Measurements from ENCODE around the gene UGT1A3.

The UGT1A3 gene

GRCh38 chr2:233795735-233796171 lies 66.9 kb downstream of the UGT1A3 start:
- no peak for DNase-seq (ENCODE audit: low read depth in 2 of 2)

- no peak for DNase-seq (ENCODE audit: low read depth in 2 of 2)
These were observed 67.4 kb downstream of the UGT1A3 start for GRCh38 chr2:233796254-233796653.

DNA sequence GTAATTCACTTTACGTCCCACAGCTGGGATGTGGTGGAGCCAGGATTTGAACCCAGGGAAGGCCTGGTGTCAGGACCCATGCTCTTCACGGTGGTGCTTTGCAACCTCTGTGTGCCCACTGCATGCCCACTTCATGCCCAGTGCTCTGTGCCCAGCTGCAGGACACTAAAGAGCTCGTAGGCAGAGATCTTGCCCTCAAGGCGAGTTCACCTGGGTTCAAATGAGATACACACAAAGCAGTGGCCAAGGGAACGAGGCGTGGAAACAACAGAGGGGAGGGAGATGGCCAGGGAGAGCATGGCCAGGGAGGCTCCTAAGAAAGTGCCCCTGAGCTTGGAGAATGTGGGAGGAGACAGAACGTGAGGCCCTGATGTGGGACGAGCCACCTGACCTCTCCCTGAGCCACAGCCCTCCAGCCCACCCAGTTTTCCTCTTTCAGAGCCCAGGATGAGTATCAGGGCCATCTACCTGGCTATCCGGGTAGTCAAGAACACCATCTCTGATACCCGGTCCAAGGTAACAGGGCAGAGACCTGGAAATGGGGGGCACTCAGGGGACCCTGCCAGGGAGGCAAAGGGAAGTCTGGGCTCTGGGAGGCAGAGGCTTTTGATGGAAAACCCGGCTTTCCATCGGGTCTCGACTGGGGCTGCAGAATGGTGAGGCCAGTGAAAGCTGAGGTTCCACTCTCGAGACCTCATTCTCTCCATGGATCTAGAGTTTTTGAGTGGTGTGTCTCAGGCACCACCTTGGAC lies 69.7 kb downstream of the UGT1A3 start:
- no peak for DNase-seq (ENCODE audit: low read depth in 2 of 2)

DNA sequence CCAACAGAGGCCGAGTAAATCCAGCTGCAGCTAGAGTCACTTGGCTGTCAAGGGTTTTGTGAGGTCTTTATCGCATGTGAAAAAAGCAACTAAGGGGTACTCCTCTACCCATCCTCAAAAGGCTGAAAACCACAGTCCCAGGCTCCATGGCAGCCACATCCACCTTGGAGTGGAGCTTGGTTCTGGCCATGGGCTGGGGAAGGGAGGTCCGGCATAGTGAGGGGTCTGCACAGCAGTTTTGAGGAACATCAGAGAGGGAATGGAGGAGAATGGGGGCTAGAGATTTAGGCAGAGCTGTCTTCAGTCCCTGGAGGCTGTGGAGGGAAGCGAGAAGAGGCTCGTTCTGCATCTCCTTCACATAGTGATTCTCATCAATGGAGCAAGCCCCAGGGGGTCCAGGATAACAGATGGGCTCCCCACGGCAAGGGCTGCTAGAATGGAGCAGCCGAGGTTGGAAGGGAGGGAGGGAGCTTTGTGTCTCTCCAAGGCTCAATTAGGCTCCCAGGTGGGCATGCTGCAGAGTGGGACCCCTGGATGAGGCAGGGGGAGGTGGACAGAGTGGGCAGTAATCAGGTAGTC lies 70.3 kb downstream of the UGT1A3 start:
- no peak for DNase-seq (ENCODE audit: low read depth in 2 of 2)

DNA sequence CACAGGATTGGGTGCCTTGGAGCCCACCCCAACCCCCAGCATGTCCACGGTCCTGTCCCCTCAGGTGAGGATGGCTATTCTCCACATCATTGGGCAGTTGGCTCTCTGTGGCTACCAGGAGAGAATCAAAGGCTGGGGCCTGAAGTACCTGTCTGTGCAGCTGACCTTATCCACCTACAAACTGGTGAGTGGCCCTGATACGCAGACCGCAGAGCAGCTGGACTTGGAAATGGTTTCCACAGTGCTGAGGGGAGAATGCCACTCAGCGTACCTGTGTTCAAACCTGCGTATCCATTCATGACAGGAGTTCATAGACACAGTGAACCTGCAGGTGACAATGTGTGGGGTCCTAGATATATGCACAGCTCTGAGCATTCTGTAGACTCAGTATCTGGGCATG lies 70.9 kb downstream of the UGT1A3 start:
- DNase-seq (ENCODE audit: low read depth in 2 of 2) = no peak

DNA sequence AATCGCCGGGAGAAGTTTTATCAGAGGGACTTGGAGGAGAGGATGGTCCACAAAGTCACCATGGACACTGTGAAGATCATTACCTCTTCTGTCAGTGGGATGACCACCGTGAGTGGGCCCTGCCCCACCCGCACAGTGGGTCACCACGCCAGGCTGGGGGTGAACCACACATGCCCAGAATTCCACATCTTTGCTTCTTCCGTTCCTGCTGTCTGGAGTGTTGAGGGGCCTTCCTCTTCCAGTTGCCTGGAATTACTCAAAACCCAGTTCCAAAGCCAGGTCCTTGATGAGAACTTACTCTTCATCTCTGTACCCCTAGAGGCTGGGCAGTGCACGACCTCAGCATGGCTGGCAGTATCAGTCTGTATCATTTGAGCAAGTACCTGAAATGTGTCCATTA lies 71.4 kb downstream of the UGT1A3 start:
- DNase-seq (ENCODE audit: low read depth in 2 of 2) = no peak

DNA sequence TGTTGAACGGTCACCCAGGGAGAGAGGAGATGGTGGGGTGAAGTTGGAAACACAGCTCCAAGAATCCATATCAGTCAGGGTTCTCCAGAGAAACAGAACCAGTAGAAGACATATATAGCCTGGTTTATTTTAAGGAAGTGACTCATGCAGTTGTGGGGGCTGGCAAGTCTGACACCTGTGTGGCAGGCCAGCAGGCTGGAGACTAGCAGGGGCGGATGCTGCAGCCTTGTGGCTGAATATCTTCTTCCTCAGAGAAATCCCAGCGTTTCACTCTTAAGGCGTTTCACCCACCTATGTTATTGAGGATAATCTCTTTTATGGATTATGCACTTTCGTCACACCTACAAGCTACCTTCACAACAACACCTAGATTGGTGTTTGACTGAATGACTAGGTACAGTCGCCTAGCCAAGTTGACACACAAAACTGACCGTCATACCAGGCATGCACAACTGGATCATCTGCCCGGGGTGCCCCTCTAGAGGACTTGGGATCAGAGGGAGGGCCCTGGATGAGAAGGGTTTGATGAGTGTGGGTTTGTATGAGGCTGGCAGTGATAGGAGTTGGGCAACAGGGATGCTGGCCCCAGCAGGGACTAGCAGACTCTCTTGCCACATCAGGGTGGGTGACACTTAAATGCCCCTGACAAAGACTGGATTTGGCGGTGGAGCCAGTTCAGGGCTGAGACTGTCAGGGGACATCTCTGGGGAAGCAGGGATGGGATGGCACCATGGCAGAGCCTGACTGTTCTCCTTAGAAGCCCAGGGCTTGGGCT lies 72.7 kb downstream of the UGT1A3 start:
- DNase-seq (ENCODE audit: low read depth in 2 of 2) = no peak

GRCh38 chr2:233802132-233802815 lies 73.4 kb downstream of the UGT1A3 start:
- no peak for DNase-seq (ENCODE audit: low read depth in 2 of 2)

DNA sequence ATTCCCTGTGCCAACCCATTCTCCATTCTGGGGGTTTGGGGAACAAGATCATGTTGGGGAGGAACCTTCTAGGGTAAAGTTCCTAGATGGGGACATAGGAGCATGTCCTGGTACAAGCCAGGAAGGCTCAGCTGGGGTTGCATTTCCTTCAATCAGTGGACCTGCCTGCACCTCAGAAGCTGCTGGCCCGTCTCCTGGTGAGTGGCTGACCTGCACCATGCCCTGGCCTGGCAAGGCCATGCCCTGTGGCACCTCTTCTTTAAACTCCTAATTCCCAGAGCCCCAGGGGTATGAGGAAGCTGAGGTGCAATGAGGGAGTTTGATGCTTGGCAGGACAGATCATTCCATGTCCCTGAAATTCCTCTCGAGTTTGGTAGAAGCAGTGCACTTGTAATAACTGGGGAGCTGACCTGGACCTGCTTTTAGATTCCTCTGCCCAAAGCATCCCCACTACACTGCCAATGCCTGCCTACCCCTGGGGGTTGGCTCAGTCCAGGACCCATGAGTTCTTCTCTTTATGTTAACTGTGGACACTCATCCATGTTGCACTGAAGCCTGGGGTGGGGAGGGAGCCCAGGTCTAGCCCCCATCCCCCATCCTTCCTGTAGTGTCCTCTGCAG lies 74.6 kb downstream of the UGT1A3 start:
- no peak for DNase-seq (ENCODE audit: low read depth in 2 of 2)

GRCh38 chr2:233803994-233804393 lies 75.2 kb downstream of the UGT1A3 start:
- no peak for DNase-seq (ENCODE audit: low read depth in 2 of 2)

DNA sequence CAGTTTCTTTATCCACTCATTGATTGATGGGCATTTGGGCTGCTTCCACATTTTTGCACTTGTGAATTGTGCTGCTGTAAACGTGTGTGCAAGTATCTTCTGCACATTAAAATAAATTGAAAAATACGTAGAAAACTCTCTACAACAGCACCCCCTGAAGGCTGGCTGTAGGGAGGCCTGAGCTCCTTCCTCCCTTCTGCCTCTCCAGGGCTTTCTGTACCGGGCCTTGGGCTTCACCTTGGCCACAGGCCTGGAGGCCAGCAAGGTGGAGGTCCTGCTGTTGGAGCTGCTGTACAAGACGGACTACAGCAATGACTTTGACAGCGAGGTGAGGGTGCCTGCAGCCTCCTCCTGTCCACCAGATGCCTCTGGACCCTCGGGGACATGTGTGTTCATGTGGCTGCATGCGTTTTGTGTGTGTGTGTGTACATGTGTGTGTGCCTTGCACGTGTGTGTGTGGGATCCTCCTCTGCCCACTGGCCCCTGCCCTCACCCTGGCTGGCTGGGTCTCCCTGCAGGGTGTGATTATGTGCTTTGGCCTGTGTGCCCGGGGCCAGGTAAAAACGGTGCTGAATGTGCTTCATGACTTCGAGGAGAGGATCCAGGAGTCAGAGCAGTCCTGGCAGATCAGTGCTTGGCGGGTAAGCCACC lies 78.5 kb downstream of the UGT1A3 start:
- DNase-seq (ENCODE audit: low read depth in 2 of 2) = no peak

GRCh38 chr2:233807966-233808935 lies 79.4 kb downstream of the UGT1A3 start:
- no peak for DNase-seq (ENCODE audit: low read depth in 2 of 2)

DNA sequence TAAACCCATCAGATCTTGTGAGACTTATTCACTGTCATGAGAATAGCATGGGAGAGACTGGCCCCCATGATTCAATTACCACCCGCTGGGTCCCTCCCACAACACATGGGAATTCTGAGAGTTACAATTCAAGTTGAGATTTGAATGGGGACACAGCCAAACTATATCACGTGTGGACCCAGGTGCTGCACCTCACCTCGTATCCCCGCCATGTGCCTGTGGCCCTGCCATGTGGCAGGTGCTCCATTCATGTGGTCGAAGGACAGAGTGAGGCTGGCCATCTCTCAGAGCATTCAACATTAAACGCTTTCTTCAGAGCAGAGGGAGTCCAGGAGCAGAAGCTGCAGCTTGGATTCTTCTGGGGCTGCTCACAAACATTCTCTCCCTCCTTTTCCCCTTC lies 81.5 kb downstream of the UGT1A3 start:
- no peak for DNase-seq (ENCODE audit: low read depth in 2 of 2)

DNA sequence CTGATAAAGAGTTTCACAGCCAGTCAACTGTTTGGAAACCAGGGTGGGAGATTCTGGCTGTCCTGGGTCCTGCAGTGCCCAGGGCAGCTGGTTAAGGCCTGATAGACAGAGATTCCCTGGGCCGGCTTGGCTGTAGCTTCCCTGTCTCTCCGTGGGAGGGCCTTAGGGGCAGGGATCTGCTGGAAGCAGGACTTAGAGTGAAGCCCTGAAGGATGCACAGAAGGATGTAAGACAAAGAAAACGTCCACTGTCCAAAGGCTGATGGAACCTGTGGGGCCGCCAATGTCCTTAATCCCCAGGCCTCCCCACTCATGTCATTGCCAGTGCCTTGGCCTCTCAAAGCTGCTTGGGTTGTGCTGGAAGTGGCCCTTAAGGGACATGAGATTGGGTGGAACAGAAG lies 82.2 kb downstream of the UGT1A3 start:
- DNase-seq (ENCODE audit: low read depth in 2 of 2) = no peak

GRCh38 chr2:233811732-233812131 lies 82.9 kb downstream of the UGT1A3 start:
- no peak for DNase-seq (ENCODE audit: low read depth in 2 of 2)

DNA sequence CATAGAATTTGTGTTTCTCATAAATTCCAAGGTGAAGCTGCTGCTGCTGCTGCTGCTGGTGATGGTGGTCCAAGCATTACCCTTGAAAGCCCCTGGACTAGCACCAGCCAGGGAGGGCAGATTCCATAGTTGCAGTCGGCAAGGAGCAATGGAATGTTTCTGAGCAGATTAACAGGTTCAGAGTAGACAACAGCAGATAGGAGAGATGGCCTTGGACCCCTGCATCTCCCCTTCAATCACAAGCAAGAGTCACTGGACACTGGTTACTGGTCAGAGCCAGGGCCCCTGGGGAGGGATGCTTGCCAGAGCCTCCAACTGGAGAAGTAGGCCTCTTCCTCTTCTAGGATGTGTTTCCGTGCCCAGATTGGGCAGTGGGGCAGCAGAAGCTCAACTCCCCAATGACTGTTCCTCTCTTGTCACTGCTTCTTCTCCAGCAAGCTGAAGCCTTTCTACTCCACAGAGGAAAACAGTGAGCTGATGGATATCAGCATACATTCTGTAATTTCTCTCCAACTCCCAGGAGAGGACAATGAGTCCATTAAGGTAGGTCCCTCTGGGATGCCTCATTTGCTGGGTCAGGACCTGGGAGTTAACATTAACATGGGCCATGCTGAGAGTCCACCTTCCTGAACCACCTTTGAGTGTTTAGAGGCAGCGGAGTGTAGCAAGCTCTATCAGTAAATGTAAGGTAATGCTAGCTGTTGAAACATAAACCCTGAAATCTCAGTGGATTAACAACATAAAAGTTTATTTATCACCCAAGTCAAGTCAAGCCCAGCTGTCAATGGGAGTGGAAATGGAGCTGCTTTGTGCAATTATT lies 84.6 kb downstream of the UGT1A3 start:
- DNase-seq (ENCODE audit: low read depth in 2 of 2) = no peak

GRCh38 chr2:233814056-233814835 lies 85.4 kb downstream of the UGT1A3 start:
- no peak for DNase-seq (ENCODE audit: low read depth in 2 of 2)

DNA sequence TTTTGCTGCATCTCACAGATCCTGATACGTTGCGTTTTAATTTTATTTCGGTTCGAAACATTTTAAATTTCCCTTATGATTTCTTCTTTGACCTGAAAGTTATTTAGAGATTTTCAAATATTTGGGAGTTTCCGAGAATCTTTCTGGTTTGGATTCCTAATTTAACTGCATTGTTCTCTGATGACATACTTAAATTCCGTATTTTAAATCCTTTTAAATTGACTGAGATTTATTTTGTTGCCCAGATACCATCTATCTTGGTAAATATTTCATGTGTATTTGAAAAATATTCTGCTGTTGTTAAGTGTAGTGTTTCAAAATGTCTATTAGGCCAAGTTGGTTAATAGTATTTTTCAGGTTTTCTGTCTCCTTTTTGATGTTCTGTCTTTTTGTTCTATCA lies 87.0 kb downstream of the UGT1A3 start:
- DNase-seq (ENCODE audit: low read depth in 2 of 2) = no peak
